Mesothelial cell of epicardium (in vitro differentiated cells): ENCODE measurements around the gene RBM19. TPM values are rescaled to one million over a fixed set of nuclear protein-coding genes. Genes with fewer than 3 reads are reported as not detected.

Source experiments
- DNase-seq, 2 experiments: peaks; one replicate each; pipeline ENCODE4 v3.0.0; 2021; ENCODE audit warnings: low spot score in 2 of 2; ENCODE audit not compliant: unreplicated experiment in 2 of 2
- H3K27ac Mint-ChIP-seq: 2 replicates; pipeline ENCODE4 v1.8.0; 2021; ENCODE audit warnings: mixed read lengths
- H3K27me3 Mint-ChIP-seq: 2 replicates; pipeline ENCODE4 v1.8.0; 2021; ENCODE audit warnings: low read depth, mixed read lengths
- H3K36me3 Mint-ChIP-seq: 2 replicates; pipeline ENCODE4 v1.8.0; 2021; ENCODE audit warnings: mixed read lengths
- H3K4me1 Mint-ChIP-seq: 2 replicates; pipeline ENCODE4 v1.8.0; 2021; ENCODE audit warnings: mixed read lengths
- H3K4me3 Mint-ChIP-seq: 2 replicates; pipeline ENCODE4 v1.8.0; 2021; ENCODE audit warnings: mild to moderate bottlenecking, moderate library complexity, mixed read lengths
- H3K9me3 Mint-ChIP-seq: 2 replicates; pipeline ENCODE4 v1.8.0; 2021; ENCODE audit warnings: mixed read lengths
- total RNA-seq: library from RNA; stranded (reverse); gene quantifications from 3 replicates; pipeline ENCODE4 v1.2.1, GENCODE V29; 2021
- TF ChIP-seq, protein P1 (sequence below): fragments of 200-600 bp; sonication (generic); IDR thresholded peaks from one replicate; pipeline ENCODE4 v1.5.0; 2021; ENCODE audit warnings: antibody characterized with exemption; ENCODE audit not compliant: unreplicated experiment

RBM19 gene
- total RNA-seq, 1 donor from 2014 or later = 43.4 TPM

DNA sequence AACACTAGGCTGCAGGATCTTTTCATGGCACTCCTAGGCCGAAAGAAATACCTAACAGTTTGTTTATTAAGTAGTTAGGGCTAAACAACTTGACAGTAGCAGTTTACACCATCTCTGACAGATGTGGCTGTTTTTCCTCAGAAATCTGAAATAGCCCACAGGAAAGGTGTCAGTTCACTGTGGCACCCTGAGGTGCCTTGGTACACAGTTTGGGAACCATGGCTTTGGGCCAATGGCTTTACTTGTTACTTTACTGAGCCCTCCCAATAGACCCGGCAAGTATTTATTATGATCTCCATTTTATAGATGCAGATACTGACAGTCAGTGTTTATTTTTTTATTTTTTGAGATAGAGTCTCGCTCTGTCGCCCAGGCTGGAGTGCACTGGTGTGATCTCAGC is 69.3 kb downstream of the RBM19 start:
- peaks cover 12% of the 10 kb centered on the region for H3K4me1 Mint-ChIP-seq
- no peaks in the 10 kb centered on the region for H3K27me3 Mint-ChIP-seq
- no peaks in the 10 kb centered on the region for H3K9me3 Mint-ChIP-seq
- DNase-seq = no peak
- TF ChIP-seq, protein P1, sequence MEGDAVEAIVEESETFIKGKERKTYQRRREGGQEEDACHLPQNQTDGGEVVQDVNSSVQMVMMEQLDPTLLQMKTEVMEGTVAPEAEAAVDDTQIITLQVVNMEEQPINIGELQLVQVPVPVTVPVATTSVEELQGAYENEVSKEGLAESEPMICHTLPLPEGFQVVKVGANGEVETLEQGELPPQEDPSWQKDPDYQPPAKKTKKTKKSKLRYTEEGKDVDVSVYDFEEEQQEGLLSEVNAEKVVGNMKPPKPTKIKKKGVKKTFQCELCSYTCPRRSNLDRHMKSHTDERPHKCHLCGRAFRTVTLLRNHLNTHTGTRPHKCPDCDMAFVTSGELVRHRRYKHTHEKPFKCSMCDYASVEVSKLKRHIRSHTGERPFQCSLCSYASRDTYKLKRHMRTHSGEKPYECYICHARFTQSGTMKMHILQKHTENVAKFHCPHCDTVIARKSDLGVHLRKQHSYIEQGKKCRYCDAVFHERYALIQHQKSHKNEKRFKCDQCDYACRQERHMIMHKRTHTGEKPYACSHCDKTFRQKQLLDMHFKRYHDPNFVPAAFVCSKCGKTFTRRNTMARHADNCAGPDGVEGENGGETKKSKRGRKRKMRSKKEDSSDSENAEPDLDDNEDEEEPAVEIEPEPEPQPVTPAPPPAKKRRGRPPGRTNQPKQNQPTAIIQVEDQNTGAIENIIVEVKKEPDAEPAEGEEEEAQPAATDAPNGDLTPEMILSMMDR = no peak
- no peak overlapping the region for H3K4me3 Mint-ChIP-seq
- H3K36me3 Mint-ChIP-seq = peaks cover 2% of the 10 kb centered on the region
- H3K27ac Mint-ChIP-seq = no peak overlapping the region

DNA sequence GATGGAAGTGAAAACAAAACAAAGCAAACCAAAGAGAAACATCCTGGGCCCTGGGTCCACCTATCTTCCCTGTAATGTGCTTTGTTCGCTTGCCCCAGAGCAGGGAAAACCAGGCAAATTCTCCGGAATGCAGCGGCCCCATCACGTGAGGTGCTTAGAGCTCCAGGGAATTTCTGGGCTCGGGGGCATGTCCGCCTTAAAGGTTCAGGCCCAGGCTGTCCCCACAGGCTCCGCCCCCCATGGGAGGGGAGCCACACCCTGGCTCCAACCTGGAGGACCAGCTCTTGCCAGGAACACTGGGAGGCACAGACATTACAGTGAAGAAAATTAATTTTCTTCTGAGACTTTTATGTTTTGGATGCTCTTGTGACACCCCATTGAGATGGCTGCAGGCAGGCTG is 69.9 kb downstream of the RBM19 start:
- peak overlapping the region; percentile 37 for H3K27ac Mint-ChIP-seq
- DNase-seq = no peak

DNA sequence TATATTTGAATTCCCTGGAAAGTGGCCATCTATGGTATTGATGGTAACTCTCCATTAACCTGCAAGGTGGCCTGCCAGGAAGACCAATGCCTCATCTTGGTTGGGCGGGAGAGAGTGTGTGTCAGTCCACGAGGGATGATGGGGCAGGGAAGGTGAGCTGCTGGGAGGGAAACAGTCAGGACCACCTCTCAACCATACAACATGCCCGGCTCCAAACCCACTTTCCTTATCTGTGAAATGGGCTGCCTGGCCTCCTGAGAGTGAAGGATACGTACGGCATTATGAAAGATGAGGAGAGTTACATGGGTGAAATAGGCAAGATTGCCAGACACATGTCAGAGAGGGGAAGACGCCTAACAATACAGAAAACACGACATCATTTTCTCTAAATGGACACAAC is 70.9 kb downstream of the RBM19 start:
- Mint-ChIP-seq H3K36me3 (peaks cover 2% of the 10 kb centered on the region), H3K27me3 (no peaks in the 10 kb centered on the region), H3K4me3 (no peak overlapping the region), H3K9me3 (no peaks in the 10 kb centered on the region), H3K4me1 (peaks cover 15% of the 10 kb centered on the region), H3K27ac (no peak overlapping the region)
- no peak for DNase-seq
- TF ChIP-seq, protein P1 = no peak

More for the DNA sequence above, 69.9 kb downstream of the RBM19 start:
- Mint-ChIP-seq H3K4me1 (peaks cover 12% of the 10 kb centered on the region), H3K36me3 (peaks cover 2% of the 10 kb centered on the region), H3K4me3 (no peak overlapping the region), H3K27me3 (no peaks in the 10 kb centered on the region), H3K9me3 (no peaks in the 10 kb centered on the region)
- TF ChIP-seq, protein P1 = no peak

DNA sequence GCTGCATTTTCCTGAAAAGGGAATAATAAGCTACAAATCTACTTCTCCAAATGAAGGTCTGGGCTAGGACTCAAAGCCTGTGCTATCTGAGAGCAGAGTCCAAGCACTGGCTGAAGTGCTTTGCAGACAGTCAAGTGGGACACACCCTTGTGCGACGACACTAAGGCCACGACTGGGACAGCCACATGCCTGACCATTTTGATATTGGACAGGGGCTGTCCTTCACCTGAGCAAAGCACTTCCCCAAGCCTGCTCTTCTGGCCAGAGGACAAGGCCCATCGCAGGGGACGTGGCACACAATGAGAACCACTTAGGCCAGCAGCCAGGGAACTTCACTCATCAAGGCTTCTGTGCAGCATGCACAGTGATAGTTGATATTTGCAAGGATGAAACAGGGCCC is 71.4 kb downstream of the RBM19 start:
- no peak overlapping the region for H3K4me3 Mint-ChIP-seq
- TF ChIP-seq, protein P1 = no peak
- DNase-seq = no peak
- H3K27me3 Mint-ChIP-seq = no peaks in the 10 kb centered on the region
- H3K27ac Mint-ChIP-seq = no peak overlapping the region
- H3K9me3 Mint-ChIP-seq = no peaks in the 10 kb centered on the region
- peaks cover 13% of the 10 kb centered on the region for H3K4me1 Mint-ChIP-seq
- H3K36me3 Mint-ChIP-seq = peaks cover 2% of the 10 kb centered on the region

DNA sequence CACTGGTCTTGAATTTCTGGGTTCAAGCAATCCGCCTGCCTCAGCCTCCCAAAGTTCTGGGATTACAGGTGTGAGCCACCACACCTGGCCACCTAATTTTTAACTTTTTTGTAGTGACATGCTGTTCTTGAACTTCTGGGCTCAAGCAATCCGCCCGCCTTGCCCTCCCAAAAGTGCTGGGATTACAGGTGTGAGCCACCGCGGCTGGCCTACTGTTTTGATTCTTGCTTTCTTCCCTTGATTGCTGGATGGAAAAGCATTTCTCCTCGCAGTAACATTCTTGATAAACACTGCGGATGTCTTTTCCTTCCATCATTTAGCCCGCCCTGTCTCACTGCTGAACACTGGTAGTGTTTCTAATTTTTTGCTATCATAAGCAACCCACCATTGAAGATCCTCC is 72.9 kb downstream of the RBM19 start:
- TF ChIP-seq, protein P1 = no peak
- no peak overlapping the region for H3K4me3 Mint-ChIP-seq
- no peak overlapping the region for H3K27ac Mint-ChIP-seq
- peaks cover 2% of the 10 kb centered on the region for H3K36me3 Mint-ChIP-seq
- no peaks in the 10 kb centered on the region for H3K9me3 Mint-ChIP-seq
- H3K27me3 Mint-ChIP-seq = no peaks in the 10 kb centered on the region
- no peak for DNase-seq
- H3K4me1 Mint-ChIP-seq = peaks cover 11% of the 10 kb centered on the region

DNA sequence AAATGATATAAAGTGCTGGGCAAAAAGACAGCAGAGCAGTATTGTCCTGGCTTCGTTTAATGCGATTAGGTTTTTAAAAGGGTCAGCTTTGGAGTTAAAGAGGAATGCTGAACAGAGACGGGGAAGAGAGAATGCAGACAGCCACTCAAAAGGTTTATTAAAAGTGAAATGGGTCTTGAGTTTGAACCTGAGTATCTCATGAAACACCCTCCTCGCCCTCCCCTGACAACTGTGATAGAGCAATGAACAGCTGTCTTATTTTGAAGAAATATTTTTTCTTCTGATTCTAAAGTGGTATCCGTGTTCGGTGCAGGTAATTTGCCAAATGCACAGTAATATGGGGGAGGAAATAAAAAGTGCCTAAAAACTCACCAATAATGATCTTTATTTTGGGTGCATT is 73.6 kb downstream of the RBM19 start:
- no peak for DNase-seq
- Mint-ChIP-seq H3K36me3 (peaks cover 2% of the 10 kb centered on the region), H3K4me3 (no peak overlapping the region), H3K9me3 (no peaks in the 10 kb centered on the region), H3K27ac (no peak overlapping the region), H3K4me1 (peaks cover 11% of the 10 kb centered on the region), H3K27me3 (no peaks in the 10 kb centered on the region)
- TF ChIP-seq, protein P1 = no peak
